HTR-8/SVneo (cell line): Measurements from ENCODE around the gene CD2BP2.

ENCODE experiments used
- DNase-seq: peaks from one replicate; pipeline ENCODE4 v3.0.0; 2011; ENCODE audit warnings: low spot score, mixed read lengths; ENCODE audit not compliant: insufficient read length
- FAIRE-seq: peaks from 2 replicates; lab custom pipeline; 2011; peaks lifted over from hg19 to GRCh38; lab: Jason Lieb, UNC

CD2BP2 gene

GRCh38 chr16:30366511-30366910 lies 11.4 kb upstream of the CD2BP2 start:
- no peak for FAIRE-seq
- no peak for DNase-seq

GRCh38 chr16:30365200-30365599 lies 10.1 kb upstream of the CD2BP2 start:
- no peak for FAIRE-seq
- DNase-seq, result no peak

GRCh38 chr16:30361180-30361579 lies 6.1 kb upstream of the CD2BP2 start:
- no peak for DNase-seq
- FAIRE-seq, result no peak

- FAIRE-seq (no peak), DNase-seq (no peak)
Measured at GRCh38 chr16:30359871-30360170, 4.7 kb upstream of the CD2BP2 start.

GRCh38 chr16:30358990-30359870 lies 4.1 kb upstream of the CD2BP2 start:
- no peak for DNase-seq

GRCh38 chr16:30358577-30358936 lies 3.4 kb upstream of the CD2BP2 start:
- FAIRE-seq, result no peak
- no peak for DNase-seq

More at GRCh38 chr16:30358990-30359870, 4.1 kb upstream of the CD2BP2 start:
- FAIRE-seq, result no peak

GRCh38 chr16:30357715-30358576 lies 2.8 kb upstream of the CD2BP2 start:
- no peak for FAIRE-seq

GRCh38 chr16:30357085-30357714 lies 2.1 kb upstream of the CD2BP2 start:
- DNase-seq (no peak), FAIRE-seq (no peak)

More at GRCh38 chr16:30357715-30358576, 2.8 kb upstream of the CD2BP2 start:
- no peak for DNase-seq

GRCh38 chr16:30356401-30357084 lies 1.4 kb upstream of the CD2BP2 start:
- no peak for DNase-seq
- FAIRE-seq, result no peak

- DNase-seq (no peak), FAIRE-seq (no peak)
Measured at GRCh38 chr16:30355954-30356308, 823 bp upstream of the CD2BP2 start.

- DNase-seq (no peak), FAIRE-seq (no peak)
Measured at GRCh38 chr16:30354423-30355143, 525 bp downstream of the CD2BP2 start.

GRCh38 chr16:30353438-30354129 lies 1.5 kb downstream of the CD2BP2 start:
- DNase-seq (no peak), FAIRE-seq (no peak)

GRCh38 chr16:30352488-30353401 lies 2.4 kb downstream of the CD2BP2 start:
- FAIRE-seq (no peak), DNase-seq (no peak)

- FAIRE-seq (no peak), DNase-seq (no peak)
Measured at GRCh38 chr16:30351586-30352419, 3.3 kb downstream of the CD2BP2 start.

GRCh38 chr16:30351001-30351441 lies 4.1 kb downstream of the CD2BP2 start:
- FAIRE-seq (no peak), DNase-seq (no peak)

- DNase-seq (no peak), FAIRE-seq (no peak)
Measured at GRCh38 chr16:30350134-30350871, 4.8 kb downstream of the CD2BP2 start.

- FAIRE-seq (no peak), DNase-seq (no peak)
Measured at GRCh38 chr16:30349675-30350074, 5.4 kb downstream of the CD2BP2 start.
